ENCODE data around the gene SLC1A2. TPM values are rescaled to one million over a fixed set of nuclear protein-coding genes. Genes with fewer than 3 reads are reported as not detected.

The SLC1A2 gene
- total RNA-seq, 1 experiment from 2014 or later: 0.50 TPM

DNA sequence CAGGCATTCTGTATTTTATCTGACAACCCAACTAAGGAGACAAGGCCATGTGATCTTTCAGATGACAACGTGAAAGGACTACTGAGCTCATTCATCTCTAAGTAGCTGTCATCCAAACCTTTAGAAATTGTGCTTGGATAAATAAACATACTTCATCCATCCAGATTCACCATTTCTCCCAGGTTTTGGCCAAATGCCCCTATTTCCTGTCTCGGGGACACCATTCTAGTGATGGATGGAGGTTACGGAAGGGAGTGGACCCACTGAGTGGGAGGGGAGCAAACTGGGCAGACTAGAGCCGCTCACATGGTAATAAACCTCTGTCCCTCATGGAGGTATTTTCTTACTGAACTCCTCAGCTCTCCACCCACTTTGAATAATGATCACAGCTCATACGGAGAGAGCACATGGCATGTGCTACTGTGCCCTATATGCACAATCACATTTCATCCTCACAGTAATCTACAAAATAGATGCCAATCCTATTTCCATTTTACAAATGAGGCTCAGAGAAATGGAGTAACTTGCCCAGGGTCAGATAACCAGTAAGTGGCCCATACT lies 114.4 kb downstream of the SLC1A2 start:
- Histone ChIP-seq H4K5ac (ENCODE audit: insufficient read length, low read depth, low read length) (no peak overlapping the region), H2BK5ac (ENCODE audit: insufficient read length, low read length) (no peak overlapping the region), H3K23me2 (ENCODE audit: insufficient read length, low read depth, low read length, poor library complexity, severe bottlenecking) (no peaks in the 10 kb centered on the region), H3K23ac (ENCODE audit: insufficient read length, low read depth, low read length) (no peak overlapping the region), H3K18ac (ENCODE audit: insufficient read length, low read depth, low read length) (no peak overlapping the region), H3K4me1 (ENCODE audit: insufficient read depth, low read length) (no peaks in the 10 kb centered on the region), H3K4me2 (ENCODE audit: insufficient read depth, insufficient read length, low read length) (no peak overlapping the region), H2BK20ac (ENCODE audit: low read depth, low read length, poor library complexity, severe bottlenecking) (no peak overlapping the region), H2AK5ac (ENCODE audit: insufficient read length, low read length) (no peak overlapping the region), H3K27me3 (ENCODE audit: insufficient read depth, low read length) (no peaks in the 10 kb centered on the region), H3K27ac (ENCODE audit: insufficient read length, low read depth, low read length) (no peak overlapping the region), H4K20me1 (ENCODE audit: control insufficient read depth, insufficient read depth, insufficient read length) (no peaks in the 10 kb centered on the region), H2BK120ac (ENCODE audit: low read depth, low read length, poor library complexity, severe bottlenecking) (no peak overlapping the region), H2BK12ac (ENCODE audit: insufficient read length, low read depth, low read length) (no peak overlapping the region), H3K14ac (ENCODE audit: insufficient read depth, low read length) (no peak overlapping the region), H3K56ac (ENCODE audit: insufficient read length, low read depth, low read length) (no peak overlapping the region), H2AFZ (ENCODE audit: low read length) (no peak overlapping the region), H2BK15ac (ENCODE audit: low read depth, low read length) (no peak overlapping the region), H3K9me3 (ENCODE audit: control insufficient read depth, low read depth, low read length) (no peaks in the 10 kb centered on the region), H3K9ac (ENCODE audit: extremely low read depth, insufficient read length, low read length) (no peak overlapping the region), H4K91ac (ENCODE audit: insufficient read length, low read depth, low read length) (no peak overlapping the region), H3K4ac (ENCODE audit: low read depth, low read length) (no peak overlapping the region), H3K79me1 (ENCODE audit: insufficient read depth, low read depth, low read length, poor library complexity, severe bottlenecking) (no peaks in the 10 kb centered on the region), H4K8ac (replicated peaks; ENCODE audit: insufficient read length, low read depth, low read length) (no peak overlapping the region), H3T11ph (ENCODE audit: low read length) (no peak overlapping the region), H3K79me2 (ENCODE audit: insufficient read depth, low read length) (no peaks in the 10 kb centered on the region)
- WGBS (ENCODE audit: extremely low coverage, insufficient read length, low lambda C conversion rate): no CpG with 5 or more reads among the region's 5 CpGs
- Mint-ChIP-seq H3K4me1 (peaks cover 5 to 8% of the 10 kb centered on the region in 2 experiments), H3K27ac (no peak overlapping the region), H3K27me3 (ENCODE audit: low read depth) (peaks cover 6% of the 10 kb centered on the region; the same call in 1 of the 2 replicates), H3K9me3 (no peaks in the 10 kb centered on the region), H3K4me3 (no peak overlapping the region), H3K36me3 (ENCODE audit: insufficient read depth in 1 of 3, low read depth in 3 of 3) (no peaks in the 10 kb centered on the region)
- DNase-seq: no peak
- TF ChIP-seq, protein P1, sequence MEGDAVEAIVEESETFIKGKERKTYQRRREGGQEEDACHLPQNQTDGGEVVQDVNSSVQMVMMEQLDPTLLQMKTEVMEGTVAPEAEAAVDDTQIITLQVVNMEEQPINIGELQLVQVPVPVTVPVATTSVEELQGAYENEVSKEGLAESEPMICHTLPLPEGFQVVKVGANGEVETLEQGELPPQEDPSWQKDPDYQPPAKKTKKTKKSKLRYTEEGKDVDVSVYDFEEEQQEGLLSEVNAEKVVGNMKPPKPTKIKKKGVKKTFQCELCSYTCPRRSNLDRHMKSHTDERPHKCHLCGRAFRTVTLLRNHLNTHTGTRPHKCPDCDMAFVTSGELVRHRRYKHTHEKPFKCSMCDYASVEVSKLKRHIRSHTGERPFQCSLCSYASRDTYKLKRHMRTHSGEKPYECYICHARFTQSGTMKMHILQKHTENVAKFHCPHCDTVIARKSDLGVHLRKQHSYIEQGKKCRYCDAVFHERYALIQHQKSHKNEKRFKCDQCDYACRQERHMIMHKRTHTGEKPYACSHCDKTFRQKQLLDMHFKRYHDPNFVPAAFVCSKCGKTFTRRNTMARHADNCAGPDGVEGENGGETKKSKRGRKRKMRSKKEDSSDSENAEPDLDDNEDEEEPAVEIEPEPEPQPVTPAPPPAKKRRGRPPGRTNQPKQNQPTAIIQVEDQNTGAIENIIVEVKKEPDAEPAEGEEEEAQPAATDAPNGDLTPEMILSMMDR (conservative IDR thresholded peaks at IDR 0.05): no peak

Data from H9 (cell line).